SK-N-SH (cell line): ENCODE data around the gene DUSP5. TPM values are rescaled to one million over a fixed set of nuclear protein-coding genes. Genes with fewer than 3 reads are reported as not detected.

ENCODE experiments used
- CTCF ChIA-PET: fragments of 300-600, 350-600 bp; formaldehyde crosslinking; extraction: SDS; loops from one replicate; lab custom pipeline; 2021; lab: Yijun Ruan, JAX
- POLR2A ChIA-PET: fragments of 350-600 bp; sonication (Branson Sonifier 250); formaldehyde crosslinking; extraction: SDS; loops from one replicate; lab custom pipeline; 2020; ENCODE audit warnings: antibody characterized with exemption, inconsistent platforms; lab: Yijun Ruan, JAX
- DNase-seq: peaks from one replicate; pipeline ENCODE4 v3.0.0; 2012
- H2AFZ ChIP-seq: fragments of 200-600 bp; sonication (generic); 2 replicates; pipeline ENCODE4 v1.8.1; 2016; ENCODE audit warnings: antibody characterized with exemption, mild to moderate bottlenecking, low read depth
- H3F3A ChIP-seq: fragments of 200-600 bp; sonication (generic); replicated peaks from 2 replicates; pipeline ENCODE3; 2016; ENCODE audit warnings: antibody characterized with exemption, mild to moderate bottlenecking; ENCODE audit not compliant: insufficient read depth
- H3K27ac ChIP-seq, 2 experiments: fragments of 200-500 bp in 1 of 2; fragments of 200-600 bp in 1 of 2; sonication (Bioruptor generic) in 1 of 2; sonication (generic), shearing (Covaris generic) in 1 of 2; 2 replicates each; pipeline versions ENCODE4 v1.5.1 to v1.6.1; 2014 to 2016; ENCODE audit warnings: low read depth in 2 of 2, inconsistent platforms in 1 of 2, low read length in 1 of 2, mild to moderate bottlenecking in 1 of 2, mixed read lengths in 1 of 2
- H3K27me3 ChIP-seq: fragments of 200-600 bp; sonication (generic), shearing (Covaris generic); 2 replicates; pipeline ENCODE4 v1.6.1; 2016; ENCODE audit warnings: mixed run types; ENCODE audit not compliant: insufficient read depth
- H3K36me3 ChIP-seq, 2 experiments: fragments of 200-500 bp in 1 of 2; fragments of 200-600 bp in 1 of 2; sonication (Bioruptor generic) in 1 of 2; sonication (generic) in 1 of 2; replicated peaks in 1 of 2; 2 replicates each; pipeline versions ENCODE3 to v1.5.1; 2014 to 2016; ENCODE audit warnings: low read length in 1 of 2, mild to moderate bottlenecking in 1 of 2; ENCODE audit not compliant: insufficient read depth in 2 of 2, control insufficient read depth in 1 of 2
- H3K4me1 ChIP-seq, 2 experiments: fragments of 200-500 bp in 1 of 2; fragments of 200-600 bp in 1 of 2; sonication (Bioruptor generic) in 1 of 2; sonication (generic), shearing (Covaris generic) in 1 of 2; 2 replicates each; pipeline versions ENCODE4 v1.5.1 to v1.6.1; 2014 to 2016; ENCODE audit warnings: low read depth in 1 of 2, low read length in 1 of 2, mixed run types in 1 of 2; ENCODE audit not compliant: insufficient read depth in 2 of 2, control insufficient read depth in 1 of 2
- H3K4me2 ChIP-seq: fragments of 200-600 bp; sonication (generic), shearing (Covaris generic); 2 replicates; pipeline ENCODE4 v1.6.1; 2017; ENCODE audit warnings: mixed run types
- H3K4me3 ChIP-seq, 2 experiments: fragments of 200-500 bp in 1 of 2; fragments of 200-600 bp in 1 of 2; sonication (Bioruptor generic) in 1 of 2; sonication (generic), shearing (Covaris generic) in 1 of 2; 2 replicates each; pipeline versions ENCODE4 v1.5.1 to v1.8.1; 2014 to 2016; ENCODE audit warnings: low read depth in 2 of 2, inconsistent platforms in 1 of 2, low read length in 1 of 2, mild to moderate bottlenecking in 1 of 2, mixed read lengths in 1 of 2, moderate library complexity in 1 of 2
- H3K79me2 ChIP-seq: fragments of 200-600 bp; sonication (generic); 2 replicates; pipeline ENCODE4 v1.8.1; 2017; ENCODE audit warnings: mild to moderate bottlenecking; ENCODE audit not compliant: insufficient read depth
- H3K9ac ChIP-seq: fragments of 200-600 bp; sonication (generic); 2 replicates; pipeline ENCODE4 v1.6.1; 2017; ENCODE audit warnings: mixed run types
- H3K9me2 ChIP-seq: fragments of 200-600 bp; sonication (generic); 2 replicates; pipeline ENCODE4 v1.6.1; 2017; ENCODE audit warnings: mixed run types
- H3K9me3 ChIP-seq: fragments of 200-600 bp; sonication (generic); 2 replicates; pipeline ENCODE4 v1.6.1; 2017; ENCODE audit warnings: mixed run types, mild to moderate bottlenecking, moderate library complexity
- H4K20me1 ChIP-seq: fragments of 200-600 bp; sonication (generic); 2 replicates; pipeline ENCODE4 v1.6.1; 2017; ENCODE audit warnings: mild to moderate bottlenecking, mixed run types; ENCODE audit not compliant: insufficient read depth
- ELF1 ChIP-seq: IDR thresholded peaks from 2 replicates; pipeline ENCODE4 v1.4.0; 2012
- EP300 ChIP-seq, 2 experiments: IDR thresholded peaks; 2 replicates each; pipeline versions ENCODE4 v1.4.0 to v1.6.1; 2012; ENCODE audit warnings: borderline replicate concordance in 1 of 2, low read depth in 1 of 2, low read length in 1 of 2
- NFIC ChIP-seq: IDR thresholded peaks from 2 replicates; pipeline ENCODE4 v1.4.0; 2012; ENCODE audit warnings: borderline replicate concordance
- PBX3 ChIP-seq: IDR thresholded peaks from 2 replicates; pipeline ENCODE4; 2012
- POLR2AphosphoS5 ChIP-seq: IDR thresholded peaks from 2 replicates; pipeline ENCODE4 v1.6.1; 2012; ENCODE audit warnings: low read depth, low read length
- RCOR1 ChIP-seq: fragments of 150-350 bp; IDR thresholded peaks from 2 replicates; pipeline ENCODE4 v1.6.1; 2017; ENCODE audit warnings: antibody characterized with exemption, low read length
- TCF12 ChIP-seq: IDR thresholded peaks from 2 replicates; pipeline ENCODE4 v1.4.0; 2012
- TEAD4 ChIP-seq: IDR thresholded peaks from 2 replicates; pipeline ENCODE4 v1.4.0; 2012; ENCODE audit warnings: mild to moderate bottlenecking, borderline replicate concordance; ENCODE audit not compliant: insufficient read depth
- YY1 ChIP-seq: IDR thresholded peaks from 2 replicates; pipeline ENCODE4 v1.4.0; 2012; ENCODE audit warnings: low read depth, mild to moderate bottlenecking
- WGBS: methylation state at CpG from one replicate; pipeline ENCODE4 v1.1.6; 2017; ENCODE audit warnings: low lambda C conversion rate; 5-methylcytosine and 5-hydroxymethylcytosine counted together
- polyA plus RNA-seq, 3 experiments: library from polyadenylated mRNA; depleted of rRNA; stranded (reverse); fragments of >200 nt; gene quantifications; 2 replicates each; pipeline ENCODE4 v1.2.3, GENCODE V29; 2012
- TF ChIP-seq, protein P1 (sequence below): IDR thresholded peaks from 2 replicates; pipeline ENCODE4 v1.4.0; 2012; ENCODE audit warnings: low read depth, borderline replicate concordance
- TF ChIP-seq, protein P2 (sequence below): fragments of 200-600 bp; sonication (generic); IDR thresholded peaks from 2 replicates; pipeline ENCODE4 v1.6.1; 2017; ENCODE audit warnings: antibody characterized with exemption, mild to moderate bottlenecking, moderate library complexity
- TF ChIP-seq, protein P3 (sequence below): IDR thresholded peaks from 2 replicates; pipeline ENCODE4 v1.4.0; 2012; ENCODE audit warnings: low read depth

Gene DUSP5
- polyA plus RNA-seq, 1 of the 3 experiments (the other 2 are of a cell fraction): 52.0 TPM

- TF ChIP-seq, protein P1, sequence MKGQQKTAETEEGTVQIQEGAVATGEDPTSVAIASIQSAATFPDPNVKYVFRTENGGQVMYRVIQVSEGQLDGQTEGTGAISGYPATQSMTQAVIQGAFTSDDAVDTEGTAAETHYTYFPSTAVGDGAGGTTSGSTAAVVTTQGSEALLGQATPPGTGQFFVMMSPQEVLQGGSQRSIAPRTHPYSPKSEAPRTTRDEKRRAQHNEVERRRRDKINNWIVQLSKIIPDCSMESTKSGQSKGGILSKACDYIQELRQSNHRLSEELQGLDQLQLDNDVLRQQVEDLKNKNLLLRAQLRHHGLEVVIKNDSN: no peak
Observed at GRCh38 chr10:110502072-110502845, 4.6 kb downstream of the DUSP5 start (continued).

- Histone ChIP-seq H3K9ac (no peak overlapping the region), H3K4me1 (peaks cover 39 to 51% of the 10 kb centered on the region in 2 experiments), H2AFZ (no peak overlapping the region), H3K4me2 (peak overlapping the region; percentile 82), H4K20me1 (peaks cover 20% of the 10 kb centered on the region), H3K9me2 (no peaks in the 10 kb centered on the region), H3K4me3 (peak overlapping the region; percentile 3 to 21; a peak in 1 of 4 replicates), H3K27me3 (no peaks in the 10 kb centered on the region), H3K9me3 (no peaks in the 10 kb centered on the region), H3K79me2 (peaks cover 90% of the 10 kb centered on the region), H3F3A (peaks cover 35% of the 10 kb centered on the region), H3K27ac (peak overlapping the region; percentile 80 to 90), H3K36me3 (peaks cover 10 to 24% of the 10 kb centered on the region in 2 experiments)
- ChIA-PET POLR2A (no interaction called here), CTCF (interaction anchor here (2.3 kb wide), 1 partner anchor 148 kb away, joined by 10 read pairs; no protein-coding TSS in a partner anchor)
- TF ChIP-seq NFIC (peak; percentile 96), POLR2AphosphoS5 (peak; percentile 22; the same call in 1 of the 2 replicates), ELF1 (no peak), PBX3 (peak; percentile 60; the same call in 1 of the 2 replicates), TEAD4 (no peak), YY1 (no peak), EP300 (IDR thresholded peaks at IDR 0.05; ENCODE audit: borderline replicate concordance in 1 of 2, low read depth in 1 of 2, low read length in 1 of 2) (peak in 1 of 2 experiments; percentile 41; a peak in 1 of 4 replicates), TCF12 (peak; percentile 76), RCOR1 (peak; percentile 25; the same call in 1 of the 2 replicates)
- TF ChIP-seq, protein P2, sequence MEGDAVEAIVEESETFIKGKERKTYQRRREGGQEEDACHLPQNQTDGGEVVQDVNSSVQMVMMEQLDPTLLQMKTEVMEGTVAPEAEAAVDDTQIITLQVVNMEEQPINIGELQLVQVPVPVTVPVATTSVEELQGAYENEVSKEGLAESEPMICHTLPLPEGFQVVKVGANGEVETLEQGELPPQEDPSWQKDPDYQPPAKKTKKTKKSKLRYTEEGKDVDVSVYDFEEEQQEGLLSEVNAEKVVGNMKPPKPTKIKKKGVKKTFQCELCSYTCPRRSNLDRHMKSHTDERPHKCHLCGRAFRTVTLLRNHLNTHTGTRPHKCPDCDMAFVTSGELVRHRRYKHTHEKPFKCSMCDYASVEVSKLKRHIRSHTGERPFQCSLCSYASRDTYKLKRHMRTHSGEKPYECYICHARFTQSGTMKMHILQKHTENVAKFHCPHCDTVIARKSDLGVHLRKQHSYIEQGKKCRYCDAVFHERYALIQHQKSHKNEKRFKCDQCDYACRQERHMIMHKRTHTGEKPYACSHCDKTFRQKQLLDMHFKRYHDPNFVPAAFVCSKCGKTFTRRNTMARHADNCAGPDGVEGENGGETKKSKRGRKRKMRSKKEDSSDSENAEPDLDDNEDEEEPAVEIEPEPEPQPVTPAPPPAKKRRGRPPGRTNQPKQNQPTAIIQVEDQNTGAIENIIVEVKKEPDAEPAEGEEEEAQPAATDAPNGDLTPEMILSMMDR: no peak
- TF ChIP-seq, protein P3, sequence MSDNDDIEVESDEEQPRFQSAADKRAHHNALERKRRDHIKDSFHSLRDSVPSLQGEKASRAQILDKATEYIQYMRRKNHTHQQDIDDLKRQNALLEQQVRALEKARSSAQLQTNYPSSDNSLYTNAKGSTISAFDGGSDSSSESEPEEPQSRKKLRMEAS: 0 out of 2 replicates have a peak, but pooled peaks have one; percentile 17
- WGBS: 25% methylated on average over 3 of the region's 3 CpGs
- DNase-seq: no peak
Observed at GRCh38 chr10:110502851-110503301, 5.2 kb downstream of the DUSP5 start.
